A549 (cell line): ENCODE results near the gene COX19. TPM values are rescaled to one million over a fixed set of nuclear protein-coding genes. Genes with fewer than 3 reads are reported as not detected.

Experiments
- ATAC-seq, 2 experiments: fragments of 200-7000 bp in 1 of 2; fragments of >200 bp in 1 of 2; cut with Nextera tagmentation in 1 of 2; cut with Tn5 transposase in 1 of 2; 3 replicates each; pipeline versions ENCODE4 v1.8.0 to v1.9.1; 2018 to 2020; ENCODE audit warnings: mild to moderate bottlenecking in 1 of 2, moderate library complexity in 1 of 2
- CTCF ChIA-PET: fragments of 300-600 bp; sonication (Branson Sonifier 250); formaldehyde crosslinking; extraction: SDS; loops from one replicate; lab custom pipeline; 2021; ENCODE audit warnings: antibody characterized with exemption, inconsistent platforms; lab: Yijun Ruan, JAX
- POLR2A ChIA-PET: fragments of 350-600 bp; formaldehyde crosslinking; extraction: SDS; loops from one replicate; lab custom pipeline; 2021; ENCODE audit warnings: antibody characterized with exemption, inconsistent platforms; lab: Yijun Ruan, JAX
- DNase-seq, 2 experiments: peaks; one replicate each; pipeline versions ENCODE4 v3.0.0 to v3.0.0-alpha.2; 2011 to 2016; ENCODE audit warnings: low read depth in 1 of 2, low spot score in 1 of 2
- FAIRE-seq: peaks from 2 replicates; lab custom pipeline; 2011; peaks lifted over from hg19 to GRCh38; lab: Jason Lieb, UNC
- H3K27ac ChIP-seq, 2 experiments: fragments of >200 bp; sonication (Bioruptor Twin); formaldehyde crosslinking; 3 replicates each; pipeline ENCODE4 v1.5.1; 2016 to 2017
- H3K4me1 ChIP-seq: fragments of >200 bp; sonication (Bioruptor Twin); formaldehyde crosslinking; 3 replicates; pipeline ENCODE4 v1.6.1; 2016
- H3K4me2 ChIP-seq: fragments of >200 bp; sonication (Bioruptor Twin); formaldehyde crosslinking; 3 replicates; pipeline ENCODE4 v1.6.1; 2016
- H3K4me3 ChIP-seq: fragments of >200 bp; sonication (Bioruptor Twin); formaldehyde crosslinking; 3 replicates; pipeline ENCODE4 v1.5.1; 2016
- H3K9me3 ChIP-seq: fragments of >200 bp; sonication (Bioruptor Twin); formaldehyde crosslinking; 3 replicates; pipeline ENCODE4 v1.6.1; 2016
- CBX2 ChIP-seq: fragments of 200-600 bp; sonication (generic); IDR thresholded peaks from 2 replicates; pipeline ENCODE4 v1.6.1; 2016; ENCODE audit warnings: low read depth, mild to moderate bottlenecking, borderline replicate concordance
- CBX8 ChIP-seq: fragments of 200-600 bp; sonication (generic); IDR thresholded peaks from 2 replicates; pipeline ENCODE4 v1.6.1; 2016
- CEBPB ChIP-seq, 2 experiments: fragments of >200 bp in 1 of 2; sonication (Bioruptor Twin) in 1 of 2; formaldehyde crosslinking in 1 of 2; IDR thresholded peaks; 2 replicates each; pipeline ENCODE4 v1.6.1; 2012 to 2016
- CTCF ChIP-seq: fragments of >200 bp; sonication (Bioruptor Twin); formaldehyde crosslinking; IDR thresholded peaks from 3 replicates; pipeline ENCODE4 v1.5.1; 2016
- EHMT2 ChIP-seq: fragments of 200-600 bp; sonication (generic); IDR thresholded peaks from 2 replicates; pipeline ENCODE4 v1.6.1; 2016; ENCODE audit warnings: antibody characterized with exemption, low read depth, mild to moderate bottlenecking, moderate library complexity
- ESRRA ChIP-seq: fragments of 150-350 bp; IDR thresholded peaks from 2 replicates; pipeline ENCODE4 v1.6.1; 2014; ENCODE audit warnings: mild to moderate bottlenecking, low read length, borderline replicate concordance
- FOSB ChIP-seq: fragments of 250-450 bp; sonication (Bioruptor Pico); IDR thresholded peaks from 2 replicates; pipeline ENCODE4 v1.5.0; 2020; ENCODE audit warnings: mild to moderate bottlenecking, moderate library complexity
- FOSL2 ChIP-seq, 2 experiments: fragments of 450-650 bp in 1 of 2; fragments of >200 bp in 1 of 2; sonication (Bioruptor Twin) in 1 of 2; formaldehyde crosslinking; IDR thresholded peaks; 2 replicates each; pipeline versions ENCODE4 v1.5.0 to v1.6.1; 2016 to 2020; ENCODE audit warnings: mild to moderate bottlenecking in 1 of 2, moderate library complexity in 1 of 2
- FOXS1 ChIP-seq: fragments of 250-450 bp; sonication (Bioruptor Pico); IDR thresholded peaks from 2 replicates; pipeline ENCODE4 v1.5.0; 2020; ENCODE audit warnings: mild to moderate bottlenecking, moderate library complexity
- HDAC2 ChIP-seq: fragments of 200-600 bp; sonication (generic); IDR thresholded peaks from 2 replicates; pipeline ENCODE4 v1.6.1; 2016
- HMGXB4 ChIP-seq: fragments of 250-450 bp; sonication (Bioruptor Pico); IDR thresholded peaks from 2 replicates; pipeline ENCODE4 v1.5.0; 2021; ENCODE audit warnings: mild to moderate bottlenecking, moderate library complexity, borderline replicate concordance
- HOXA7 ChIP-seq: fragments of 250-450 bp; sonication (Bioruptor Pico); IDR thresholded peaks from 2 replicates; pipeline ENCODE4 v1.5.0; 2020; ENCODE audit warnings: mild to moderate bottlenecking, moderate library complexity
- HOXB13 ChIP-seq: fragments of 250-450 bp; sonication (Bioruptor Pico); IDR thresholded peaks from 2 replicates; pipeline ENCODE4 v1.5.0; 2020; ENCODE audit warnings: low read depth, mild to moderate bottlenecking, moderate library complexity
- HOXB5 ChIP-seq: fragments of 250-450 bp; sonication (Bioruptor Pico); IDR thresholded peaks from 2 replicates; pipeline ENCODE4 v1.5.0; 2020; ENCODE audit warnings: mild to moderate bottlenecking, moderate library complexity
- JUN ChIP-seq, 2 experiments: fragments of >200 bp; sonication (Bioruptor Twin); formaldehyde crosslinking; IDR thresholded peaks; 2 replicates in 1 of 2; 3 replicates in 1 of 2; pipeline ENCODE4 v1.6.1; 2016 to 2017
- KDM5A ChIP-seq: fragments of 200-600 bp; sonication (generic); IDR thresholded peaks from 2 replicates; pipeline ENCODE4 v1.6.1; 2016; ENCODE audit warnings: antibody characterized with exemption, mild to moderate bottlenecking
- NR3C1 ChIP-seq: fragments of >200 bp; sonication (Bioruptor Twin); formaldehyde crosslinking; IDR thresholded peaks from 3 replicates; pipeline ENCODE4 v1.6.1; 2017
- PHF8 ChIP-seq: fragments of 200-600 bp; sonication (generic); IDR thresholded peaks from 2 replicates; pipeline ENCODE4 v1.6.1; 2016; ENCODE audit warnings: low read depth, mild to moderate bottlenecking, antibody characterized with exemption, moderate library complexity, borderline replicate concordance
- POLR2A ChIP-seq: IDR thresholded peaks from 2 replicates; pipeline ENCODE4 v1.6.1; 2012; ENCODE audit warnings: mild to moderate bottlenecking, low read length
- REST ChIP-seq: fragments of 200-600 bp; sonication (generic); IDR thresholded peaks from 2 replicates; pipeline ENCODE4 v1.6.1; 2016; ENCODE audit warnings: antibody characterized with exemption, mild to moderate bottlenecking, moderate library complexity
- RFX5 ChIP-seq: fragments of 450-650 bp; IDR thresholded peaks from 2 replicates; pipeline ENCODE4 v1.7.1; 2014; ENCODE audit warnings: antibody characterized with exemption, mild to moderate bottlenecking, moderate library complexity
- RNF2 ChIP-seq: fragments of 200-600 bp; sonication (generic); IDR thresholded peaks from 2 replicates; pipeline ENCODE4 v1.6.1; 2016; ENCODE audit warnings: low read depth, mild to moderate bottlenecking, antibody characterized with exemption, moderate library complexity, borderline replicate concordance
- SREBF2 ChIP-seq: fragments of 450-650 bp; IDR thresholded peaks from 2 replicates; pipeline ENCODE4 v1.6.1; 2014; ENCODE audit warnings: mild to moderate bottlenecking, moderate library complexity
- TP53 ChIP-seq: fragments of 250-450 bp; sonication (Bioruptor Pico); IDR thresholded peaks from 2 replicates; pipeline ENCODE4 v1.5.0; 2021; ENCODE audit warnings: mild to moderate bottlenecking, moderate library complexity
- ZC3H11A ChIP-seq: fragments of 450-650 bp; IDR thresholded peaks from 2 replicates; pipeline ENCODE4 v1.6.1; 2014; ENCODE audit warnings: antibody characterized with exemption, mild to moderate bottlenecking
- ZFP36 ChIP-seq: fragments of 450-650 bp; IDR thresholded peaks from 2 replicates; pipeline ENCODE4 v1.6.1; 2014; ENCODE audit warnings: borderline replicate concordance; ENCODE audit not compliant: partially characterized antibody
- ZNF302 ChIP-seq: fragments of 250-450 bp; sonication (Bioruptor Pico); IDR thresholded peaks from 2 replicates; pipeline ENCODE4 v1.9.0; 2021; ENCODE audit warnings: inconsistent platforms, mild to moderate bottlenecking, moderate library complexity
- ZSCAN20 ChIP-seq: fragments of 250-450 bp; sonication (Bioruptor Pico); IDR thresholded peaks from 2 replicates; pipeline ENCODE4 v1.8.0; 2022; ENCODE audit warnings: mild to moderate bottlenecking, moderate library complexity
- WGBS: methylation state at CpG from one replicate; pipeline ENCODE4 v1.1.6; 2017; ENCODE audit errors: missing lambda C conversion rate; 5-methylcytosine and 5-hydroxymethylcytosine counted together
- polyA minus RNA-seq: library from RNA; depleted of rRNA, polyadenylated mRNA; stranded (reverse); fragments of >200 nt; gene quantifications from 2 replicates; pipeline ENCODE4 v1.2.3, GENCODE V29; 2011; rRNA and poly(A)+ RNA removed
- polyA plus RNA-seq, 4 experiments: library from polyadenylated mRNA; depleted of rRNA in 3 of 4; stranded (reverse); fragments of >200 nt; fragmentation: RNase III in 1 of 4; extraction: RNeasy Plus Mini Kit Qiagen cat#74134 plus additional on column Dnase treatment in 1 of 4; gene quantifications; 2 replicates in 3 of 4; 3 replicates in 1 of 4; pipeline ENCODE4 v1.2.3, GENCODE V29; 2011 to 2017
- TF ChIP-seq, protein P1 (sequence below): fragments of 450-650 bp; IDR thresholded peaks from 2 replicates; pipeline ENCODE4 v1.6.1; 2014; ENCODE audit warnings: antibody characterized with exemption
- TF ChIP-seq, protein P2 (sequence below): IDR thresholded peaks from 2 replicates; pipeline ENCODE4 v1.6.1; 2012

COX19 gene
- polyA plus RNA-seq (2011; rRNA removed) (5.4 and 7.6 TPM in 2 replicates), polyA plus RNA-seq (2017; fragmentation: RNase III; extraction: RNeasy Plus Mini Kit Qiagen cat#74134 plus additional on column Dnase treatment) (6.2 to 7.1 TPM (median 7.0 TPM) in 3 replicates), polyA minus RNA-seq (4.5 and 5.2 TPM in 2 replicates)
- 3.9 and 4.5 TPM in 2 replicates for polyA plus RNA-seq (2012; cell fraction: cytosol; rRNA removed)
- polyA plus RNA-seq (2012; cell fraction: nucleus; rRNA removed): 4.3 and 5.9 TPM in 2 replicates

GRCh38 chr7:974820-975681 lies at the start of gene COX19:
TSS of gene COX19 (minus strand) at chr7:975549. CDS start at chr7:975509, 40 bp downstream.
- CTCF ChIA-PET: interaction anchor here (0.7 to 8.7 kb wide), 8 partner anchors 19 to 202 kb away, joined by 3 to 108 read pairs (median 3); no protein-coding TSS in a partner anchor
- TF ChIP-seq HOXB5 (CRISPR knock-in tag) (no peak), ZNF302 (CRISPR knock-in tag) (no peak), HOXB13 (no peak), CTCF (no peak), ZFP36 (no peak), RFX5 (no peak), HOXA7 (CRISPR knock-in tag) (no peak), NR3C1 (no peak), SREBF2 (no peak), CEBPB (IDR thresholded peaks at IDR 0.05) (no peak), FOSB (CRISPR knock-in tag) (no peak), FOSL2 (IDR thresholded peaks at IDR 0.05) (no peak), FOSL2 (CRISPR knock-in tag; IDR thresholded peaks at IDR 0.05) (peak; percentile 31; the same call in 1 of the 2 replicates), REST (no peak), EHMT2 (no peak), ESRRA (no peak), CBX8 (no peak), ZC3H11A (no peak), RNF2 (no peak), KDM5A (peak; percentile 55; the same call in 1 of the 2 replicates), ZSCAN20 (CRISPR knock-in tag) (no peak), HMGXB4 (CRISPR knock-in tag) (peak; percentile 25; the same call in 1 of the 2 replicates), CBX2 (no peak), POLR2A (peak; percentile 68), FOXS1 (CRISPR knock-in tag) (no peak), TP53 (CRISPR knock-in tag) (no peak), PHF8 (peak; percentile 90; the same call in 1 of the 2 replicates), JUN (IDR thresholded peaks at IDR 0.05) (peak in 1 of 2 experiments; percentile 94; a peak in 3 of 5 replicates), HDAC2 (no peak)
- TF ChIP-seq, protein P1, sequence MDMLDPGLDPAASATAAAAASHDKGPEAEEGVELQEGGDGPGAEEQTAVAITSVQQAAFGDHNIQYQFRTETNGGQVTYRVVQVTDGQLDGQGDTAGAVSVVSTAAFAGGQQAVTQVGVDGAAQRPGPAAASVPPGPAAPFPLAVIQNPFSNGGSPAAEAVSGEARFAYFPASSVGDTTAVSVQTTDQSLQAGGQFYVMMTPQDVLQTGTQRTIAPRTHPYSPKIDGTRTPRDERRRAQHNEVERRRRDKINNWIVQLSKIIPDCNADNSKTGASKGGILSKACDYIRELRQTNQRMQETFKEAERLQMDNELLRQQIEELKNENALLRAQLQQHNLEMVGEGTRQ: no peak
- TF ChIP-seq, protein P2, sequence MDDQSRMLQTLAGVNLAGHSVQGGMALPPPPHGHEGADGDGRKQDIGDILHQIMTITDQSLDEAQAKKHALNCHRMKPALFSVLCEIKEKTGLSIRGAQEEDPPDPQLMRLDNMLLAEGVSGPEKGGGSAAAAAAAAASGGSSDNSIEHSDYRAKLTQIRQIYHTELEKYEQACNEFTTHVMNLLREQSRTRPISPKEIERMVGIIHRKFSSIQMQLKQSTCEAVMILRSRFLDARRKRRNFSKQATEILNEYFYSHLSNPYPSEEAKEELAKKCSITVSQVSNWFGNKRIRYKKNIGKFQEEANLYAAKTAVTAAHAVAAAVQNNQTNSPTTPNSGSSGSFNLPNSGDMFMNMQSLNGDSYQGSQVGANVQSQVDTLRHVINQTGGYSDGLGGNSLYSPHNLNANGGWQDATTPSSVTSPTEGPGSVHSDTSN: no peak

More at GRCh38 chr7:974820-975681, at the start of gene COX19:
- no peaks in the 10 kb centered on the region for H3K9me3 ChIP-seq
- peak; percentile 86 to 93 for ATAC-seq
- peaks cover 24% of the 10 kb centered on the region for H3K4me1 ChIP-seq
- no peak for FAIRE-seq
- WGBS: under 1% methylated on average over 25 of the region's 78 CpGs
- peak; percentile 68 to 92 for DNase-seq
- H3K4me2 ChIP-seq: peak within 1 kb of the TSS; percentile 91
- peak within 1 kb of the TSS; percentile 81 to 96 for H3K27ac ChIP-seq
- peak within 1 kb of the TSS; percentile 77 for H3K4me3 ChIP-seq
- POLR2A ChIA-PET: interaction anchor here (0.6 to 1.6 kb wide), 4 partner anchors 10 to 761 kb away, joined by 3 to 8 read pairs (median 6); a partner anchor contains a TSS
